ENCODE measurements around the gene PXDN.

Gene PXDN

GRCh38 chr2:1715184-1716013, 28.9 kb downstream of the PXDN start:
- DNase-seq (ENCODE audit: low read depth), result peak; percentile 31
- TF ChIP-seq CTCF (IDR thresholded peaks at IDR 0.05; ENCODE audit: low read length, missing control alignments), result no peak
- H3K4me3 ChIP-seq (replicated peaks; ENCODE audit: low read depth, low read length), result no peak overlapping the region

GRCh38 chr2:1714291-1715064, 29.8 kb downstream of the PXDN start:
- no peak for TF ChIP-seq CTCF (IDR thresholded peaks at IDR 0.05; ENCODE audit: low read length, missing control alignments)
- H3K4me3 ChIP-seq (replicated peaks; ENCODE audit: low read depth, low read length), result no peak overlapping the region
- no peak for DNase-seq (ENCODE audit: low read depth)

GRCh38 chr2:1713839-1714236, 30.5 kb downstream of the PXDN start:
- no peak for DNase-seq (ENCODE audit: low read depth)
- TF ChIP-seq CTCF (IDR thresholded peaks at IDR 0.05; ENCODE audit: low read length, missing control alignments), result no peak
- H3K4me3 ChIP-seq (replicated peaks; ENCODE audit: low read depth, low read length), result no peak overlapping the region

GRCh38 chr2:1713142-1713838, 31.0 kb downstream of the PXDN start:
- no peak for DNase-seq (ENCODE audit: low read depth)
- H3K4me3 ChIP-seq (replicated peaks; ENCODE audit: low read depth, low read length), result no peak overlapping the region
- no peak for TF ChIP-seq CTCF (IDR thresholded peaks at IDR 0.05; ENCODE audit: low read length, missing control alignments)

GRCh38 chr2:1709946-1710560, 34.3 kb downstream of the PXDN start:
- H3K4me3 ChIP-seq (replicated peaks; ENCODE audit: low read depth, low read length), result no peak overlapping the region
- no peak for TF ChIP-seq CTCF (IDR thresholded peaks at IDR 0.05; ENCODE audit: low read length, missing control alignments)
- DNase-seq (ENCODE audit: low read depth), result no peak

GRCh38 chr2:1709335-1709605, 35.0 kb downstream of the PXDN start:
- no peak for TF ChIP-seq CTCF (IDR thresholded peaks at IDR 0.05; ENCODE audit: low read length, missing control alignments)
- no peak overlapping the region for H3K4me3 ChIP-seq (replicated peaks; ENCODE audit: low read depth, low read length)

More at GRCh38 chr2:1709335-1709605, 35.0 kb downstream of the PXDN start:
- DNase-seq (ENCODE audit: low read depth), result no peak
